Measurements from ENCODE around the gene WDR35. TPM values are rescaled to one million over a fixed set of nuclear protein-coding genes. Genes with fewer than 3 reads are reported as not detected.

WDR35 gene
- polyA plus RNA-seq, 6 donors from 2014 or later, result 0.04 to 3.2 (median 2.0) TPM

- H3K9me3 Mint-ChIP-seq, result peaks cover 0 to 1% (median 0%) of the 10 kb centered on the region in 7 donors
- H3K27ac Mint-ChIP-seq, result no peak overlapping the region
- H3K27me3 Mint-ChIP-seq, result no peaks in the 10 kb centered on the region
- ATAC-seq (ENCODE audit: low read depth in 2 of 2) (no peak), DNase-seq (no peak)
- peaks cover 25 to 28% of the 10 kb centered on the region in 2 donors for H3K36me3 Mint-ChIP-seq
- no peak overlapping the region for H3K4me3 Mint-ChIP-seq
- H3K4me1 Mint-ChIP-seq, result no peaks in the 10 kb centered on the region
These were observed 75.5 kb downstream of the WDR35 start for GRCh38 chr2:19914266-19914975.

GRCh38 chr2:19911808-19912509, 77.9 kb downstream of the WDR35 start:
- Mint-ChIP-seq H3K27ac (no peak overlapping the region), H3K36me3 (peaks cover 12 to 13% of the 10 kb centered on the region in 2 donors), H3K4me1 (no peaks in the 10 kb centered on the region), H3K9me3 (no peaks in the 10 kb centered on the region), H3K27me3 (no peaks in the 10 kb centered on the region), H3K4me3 (no peak overlapping the region)
- DNase-seq (no peak), ATAC-seq (ENCODE audit: low read depth in 2 of 2) (no peak)

- H3K36me3 Mint-ChIP-seq, result peaks cover 0 to 10% of the 10 kb centered on the region in 2 donors
- DNase-seq, result no peak
- peaks cover 0 to 15% (median 3%) of the 10 kb centered on the region in 3 donors for H3K27me3 Mint-ChIP-seq
- H3K9me3 Mint-ChIP-seq, result peaks cover 0 to 3% (median 0%) of the 10 kb centered on the region in 7 donors
- peak overlapping the region; percentile 79 to 99 (median 98) for H3K4me3 Mint-ChIP-seq
- peaks cover 16 to 39% (median 23%) of the 10 kb centered on the region in 3 donors for H3K4me1 Mint-ChIP-seq
- peak overlapping the region; percentile 92 to 99 (median 99) for H3K27ac Mint-ChIP-seq
- ATAC-seq (ENCODE audit: low read depth in 2 of 2), result peak in 1 of 2 donors; percentile 4
These were observed 87.6 kb downstream of the WDR35 start for GRCh38 chr2:19902216-19902740.

GRCh38 chr2:19901442-19902215, 88.3 kb downstream of the WDR35 start, which contains the start of gene TTC32:
Gene TTC32, minus strand, starts transcription at chr2:19901983. Its CDS starts 129 bp downstream, at chr2:19901854.
- peaks cover 0 to 3% (median 0%) of the 10 kb centered on the region in 7 donors for H3K9me3 Mint-ChIP-seq

GRCh38 chr2:19900931-19901441, 88.9 kb downstream of the WDR35 start:
- Mint-ChIP-seq H3K4me1 (peaks cover 16 to 40% (median 23%) of the 10 kb centered on the region in 3 donors), H3K27ac (peak overlapping the region; percentile 92 to 99 (median 99)), H3K36me3 (peaks cover 0 to 10% of the 10 kb centered on the region in 2 donors), H3K27me3 (peaks cover 0 to 15% (median 0%) of the 10 kb centered on the region in 3 donors), H3K9me3 (peaks cover 0 to 3% (median 0%) of the 10 kb centered on the region in 7 donors), H3K4me3 (peak overlapping the region; percentile 79 to 99 (median 98))
- DNase-seq, result no peak
- ATAC-seq (ENCODE audit: low read depth in 2 of 2), result peak; percentile 7

More at GRCh38 chr2:19901442-19902215, 88.3 kb downstream of the WDR35 start, which contains the start of gene TTC32:
- ATAC-seq (ENCODE audit: low read depth in 2 of 2) (peak; percentile 88 to 90), DNase-seq (peak; percentile 94)
- Mint-ChIP-seq H3K4me3 (peak within 1 kb of the TSS; percentile 79 to 99 (median 98)), H3K27ac (peak within 1 kb of the TSS; percentile 92 to 99 (median 99)), H3K27me3 (peaks cover 0 to 15% (median 3%) of the 10 kb centered on the region in 3 donors), H3K36me3 (peaks cover 0 to 10% of the 10 kb centered on the region in 2 donors), H3K4me1 (peaks cover 16 to 40% (median 23%) of the 10 kb centered on the region in 3 donors)

GRCh38 chr2:19899985-19900930, 89.6 kb downstream of the WDR35 start:
- H3K27me3 Mint-ChIP-seq, result peaks cover 0 to 15% (median 0%) of the 10 kb centered on the region in 3 donors
- DNase-seq (peak; percentile 2), ATAC-seq (ENCODE audit: low read depth in 2 of 2) (no peak)
- H3K4me1 Mint-ChIP-seq, result peaks cover 16 to 44% (median 23%) of the 10 kb centered on the region in 3 donors
- H3K9me3 Mint-ChIP-seq, result peaks cover 0 to 3% (median 0%) of the 10 kb centered on the region in 7 donors
- H3K36me3 Mint-ChIP-seq, result peaks cover 0 to 10% of the 10 kb centered on the region in 2 donors
- H3K4me3 Mint-ChIP-seq, result peak overlapping the region; percentile 79 to 99 (median 98)
- H3K27ac Mint-ChIP-seq, result peak overlapping the region; percentile 92 to 99 (median 99)

- Mint-ChIP-seq H3K27ac (peak overlapping the region in 1 of 6 donors; percentile 67), H3K9me3 (no peaks in the 10 kb centered on the region), H3K27me3 (peaks cover 0 to 5% (median 0%) of the 10 kb centered on the region in 3 donors), H3K36me3 (peaks cover 0 to 2% of the 10 kb centered on the region in 2 donors), H3K4me1 (peaks cover 16 to 50% (median 29%) of the 10 kb centered on the region in 3 donors), H3K4me3 (peak overlapping the region in 1 of 8 donors; percentile 56)
- DNase-seq, result no peak
- no peak for ATAC-seq (ENCODE audit: low read depth in 2 of 2)
These were observed 91.1 kb downstream of the WDR35 start for GRCh38 chr2:19898592-19899329.

GRCh38 chr2:19897623-19898245, 92.2 kb downstream of the WDR35 start:
- ATAC-seq (ENCODE audit: low read depth in 2 of 2) (no peak), DNase-seq (no peak)
- Mint-ChIP-seq H3K36me3 (no peaks in the 10 kb centered on the region), H3K9me3 (no peaks in the 10 kb centered on the region), H3K4me3 (peak overlapping the region in 2 of 8 donors; percentile 11 to 47), H3K4me1 (peaks cover 16 to 49% (median 29%) of the 10 kb centered on the region in 3 donors), H3K27me3 (no peaks in the 10 kb centered on the region), H3K27ac (peak overlapping the region in 1 of 6 donors; percentile 79)

- H3K36me3 Mint-ChIP-seq, result peaks cover 0 to 6% of the 10 kb centered on the region in 2 donors
- no peak for ATAC-seq (ENCODE audit: low read depth in 2 of 2)
- no peaks in the 10 kb centered on the region for H3K27me3 Mint-ChIP-seq
- peaks cover 18 to 52% (median 32%) of the 10 kb centered on the region in 3 donors for H3K4me1 Mint-ChIP-seq
- no peak overlapping the region for H3K4me3 Mint-ChIP-seq
- H3K27ac Mint-ChIP-seq, result no peak overlapping the region
- DNase-seq, result no peak
- H3K9me3 Mint-ChIP-seq, result peaks cover 3 to 7% (median 4%) of the 10 kb centered on the region in 7 donors
These were observed 94.4 kb downstream of the WDR35 start for GRCh38 chr2:19895535-19895934.

GRCh38 chr2:19894134-19894792, 95.6 kb downstream of the WDR35 start:
- Mint-ChIP-seq H3K4me1 (peaks cover 9 to 44% (median 29%) of the 10 kb centered on the region in 3 donors), H3K36me3 (peaks cover 0 to 6% of the 10 kb centered on the region in 2 donors), H3K4me3 (no peak overlapping the region), H3K27me3 (no peaks in the 10 kb centered on the region), H3K9me3 (peaks cover 3 to 7% (median 4%) of the 10 kb centered on the region in 7 donors), H3K27ac (peak overlapping the region in 1 of 6 donors; percentile 57)
- no peak for ATAC-seq (ENCODE audit: low read depth in 2 of 2)
- DNase-seq, result no peak
